NCI-H345 (cell line): ENCODE measurements around the gene GMEB2.

Source experiments
- DNase-seq: peaks from one replicate; lab custom pipeline; 2025; lab: John Stamatoyannopoulos, UW

GMEB2 gene

GRCh38 chr20:63589261-63590217, 37.4 kb downstream of the GMEB2 start:
- DNase-seq = no peak

GRCh38 chr20:63588641-63589041, 38.3 kb downstream of the GMEB2 start:
- no peak for DNase-seq

GRCh38 chr20:63587776-63588591, 38.9 kb downstream of the GMEB2 start:
- DNase-seq = no peak

- no peak for DNase-seq
These were observed 39.6 kb downstream of the GMEB2 start for GRCh38 chr20:63587256-63587655.

GRCh38 chr20:63586797-63587196, 40.1 kb downstream of the GMEB2 start:
- DNase-seq = no peak

- no peak for DNase-seq
These were observed 41.0 kb downstream of the GMEB2 start for GRCh38 chr20:63585616-63586565.

GRCh38 chr20:63582382-63583063, 44.4 kb downstream of the GMEB2 start:
- no peak for DNase-seq

GRCh38 chr20:63580796-63581461, 46.0 kb downstream of the GMEB2 start:
- DNase-seq = peak; percentile 23

GRCh38 chr20:63579017-63579694, 47.7 kb downstream of the GMEB2 start:
- DNase-seq = no peak

GRCh38 chr20:63578224-63579016, 48.5 kb downstream of the GMEB2 start:
- DNase-seq = no peak

- DNase-seq = no peak
These were observed 49.5 kb downstream of the GMEB2 start for GRCh38 chr20:63577317-63577894.

GRCh38 chr20:63576311-63576710, 50.6 kb downstream of the GMEB2 start:
- DNase-seq = no peak

- no peak for DNase-seq
These were observed 51.8 kb downstream of the GMEB2 start for GRCh38 chr20:63574829-63575743.

- DNase-seq = peak; percentile 78
These were observed 52.6 kb downstream of the GMEB2 start, which contains the start of gene HELZ2 for GRCh38 chr20:63574156-63574828. HELZ2 (minus strand) TSS chr20:63574239; CDS start chr20:63572385, 1,854 bp downstream.

GRCh38 chr20:63573647-63574131, 53.2 kb downstream of the GMEB2 start:
- DNase-seq = no peak

GRCh38 chr20:63572788-63573646, 53.9 kb downstream of the GMEB2 start:
- DNase-seq = no peak
